HG03442 (cell line): ENCODE results near the gene CHRNB1.
"Not testable (repeated sequence)": the region's sequence is repeated elsewhere in the genome, so short reads cannot be mapped to it uniquely, and the experiment has no call there.

Experiments used
- ATAC-seq: cut with Tn5 transposase; IDR thresholded peaks from one replicate; pipeline ENCODE4 v1.9.1; 2021; ENCODE audit warnings: mild to moderate bottlenecking, moderate library complexity; ENCODE audit not compliant: unreplicated experiment

CHRNB1 gene

DNA sequence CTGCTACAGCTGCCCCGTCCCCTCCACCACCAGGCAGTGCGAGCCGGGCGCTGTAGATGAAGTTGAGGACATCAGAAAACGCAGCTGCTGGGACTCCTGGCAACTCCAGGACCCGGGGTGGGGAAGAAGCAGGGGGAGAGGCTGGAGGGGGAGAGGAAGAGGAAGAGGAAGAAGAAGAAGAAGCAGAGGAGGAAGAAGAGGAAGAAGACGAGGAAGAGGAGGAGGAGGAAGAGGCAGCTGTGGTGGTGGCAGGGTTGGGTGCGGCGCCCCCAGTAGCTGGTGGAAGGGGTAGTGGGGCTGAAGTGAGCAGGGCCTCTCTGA is 21.4 kb downstream of the CHRNB1 start:
- ATAC-seq = no peak

DNA sequence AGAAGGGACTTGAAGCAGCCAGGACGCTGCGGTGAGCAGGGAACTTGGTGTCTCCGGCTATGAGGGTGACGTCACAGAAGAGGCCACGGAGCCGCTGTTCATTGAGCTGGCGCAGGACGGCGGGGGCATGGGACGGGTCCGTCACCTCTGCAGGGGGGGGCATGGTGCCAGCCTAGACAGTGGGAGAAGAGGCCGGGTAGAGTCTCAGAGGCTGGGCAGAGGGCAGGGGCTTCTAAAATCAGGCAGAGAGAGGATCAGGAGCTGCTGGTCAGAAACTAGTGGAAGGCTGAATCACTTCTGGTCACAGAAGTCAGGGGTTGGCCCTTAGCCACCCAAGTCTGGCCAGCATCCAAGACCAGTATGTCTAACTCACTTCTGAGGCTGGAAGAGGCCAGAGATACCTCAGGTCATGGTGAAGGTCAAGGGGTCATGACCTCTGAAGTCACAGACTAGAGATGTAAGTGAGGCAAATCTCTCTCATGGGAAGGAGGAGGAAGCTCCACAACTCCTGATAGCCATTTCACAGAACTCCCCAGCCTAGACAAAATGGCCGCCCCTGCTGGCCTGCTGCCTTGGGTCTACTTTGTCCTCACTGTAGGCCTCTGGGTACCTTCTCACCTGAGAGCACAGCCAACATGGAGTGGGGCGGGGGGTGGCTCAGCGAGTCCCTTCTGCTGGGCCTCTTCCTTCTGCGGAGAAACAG is 21.9 kb downstream of the CHRNB1 start:
- ATAC-seq = no peak

DNA sequence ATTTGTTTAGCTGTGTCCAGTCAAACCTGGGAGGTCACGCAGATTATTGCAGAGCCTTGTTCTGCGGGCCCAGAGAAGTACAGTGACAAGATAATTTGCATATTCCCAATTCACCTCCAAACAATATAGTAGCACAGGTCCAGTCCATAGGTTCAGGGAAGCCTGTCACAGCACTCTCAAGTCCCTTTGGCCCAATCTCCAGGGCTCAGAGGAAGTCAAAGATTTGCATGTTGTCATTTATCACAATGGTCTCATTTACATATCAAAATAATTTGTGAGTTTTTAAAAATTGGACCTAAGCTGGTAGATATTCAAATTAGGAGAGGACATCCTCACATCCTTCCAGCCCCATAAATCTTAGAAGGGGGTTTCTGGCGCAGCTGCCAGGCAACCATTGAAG is 22.6 kb downstream of the CHRNB1 start:
- ATAC-seq = no peak

DNA sequence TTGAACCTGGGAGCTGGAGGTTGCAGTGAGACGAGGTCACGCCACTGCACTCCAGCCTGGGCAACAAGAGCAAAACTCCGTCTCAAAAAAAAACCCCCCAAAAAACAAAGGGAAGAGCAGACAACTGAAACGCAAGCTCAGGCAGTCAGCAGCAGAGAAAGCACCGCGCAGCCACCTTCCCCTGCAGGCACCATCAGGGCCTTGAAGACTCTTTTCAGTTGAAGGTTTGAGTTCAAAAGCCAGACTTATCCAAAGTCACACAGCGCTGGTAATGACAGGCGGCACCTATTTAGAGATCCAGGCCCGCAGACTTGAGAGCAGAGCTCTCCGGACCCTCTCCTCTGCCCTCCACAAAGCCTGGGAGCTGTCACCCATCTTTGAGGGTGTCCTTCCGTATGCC is 23.4 kb downstream of the CHRNB1 start:
- no peak for ATAC-seq

DNA sequence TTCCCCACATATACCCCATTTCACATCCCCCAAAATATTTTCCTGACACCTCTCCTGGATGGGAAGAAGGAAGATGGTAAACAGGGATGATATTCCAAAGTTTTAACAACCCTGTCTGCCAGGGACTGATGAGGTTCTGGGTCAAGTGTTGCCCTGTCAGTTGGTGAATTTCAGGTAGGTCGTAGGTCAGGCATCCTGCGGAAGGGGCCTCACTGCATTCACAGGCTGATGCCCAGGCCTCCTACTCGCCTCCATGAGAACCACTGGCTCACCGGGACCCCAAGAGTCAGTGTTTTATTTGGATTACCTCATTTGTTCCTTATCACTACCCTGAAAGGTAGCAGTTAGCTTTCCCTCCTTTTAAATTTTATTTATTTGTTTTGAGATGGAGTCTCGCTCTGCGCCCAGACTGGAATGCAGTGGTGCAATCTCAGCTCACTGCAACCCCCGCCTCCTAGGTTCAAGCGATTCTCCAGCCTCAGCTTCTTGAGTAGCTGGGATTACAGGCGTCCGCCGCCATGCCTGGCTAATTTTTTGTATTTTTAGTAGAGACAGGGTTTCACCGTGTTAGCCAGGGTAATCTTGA is 24.0 kb downstream of the CHRNB1 start:
- no peak for ATAC-seq

DNA sequence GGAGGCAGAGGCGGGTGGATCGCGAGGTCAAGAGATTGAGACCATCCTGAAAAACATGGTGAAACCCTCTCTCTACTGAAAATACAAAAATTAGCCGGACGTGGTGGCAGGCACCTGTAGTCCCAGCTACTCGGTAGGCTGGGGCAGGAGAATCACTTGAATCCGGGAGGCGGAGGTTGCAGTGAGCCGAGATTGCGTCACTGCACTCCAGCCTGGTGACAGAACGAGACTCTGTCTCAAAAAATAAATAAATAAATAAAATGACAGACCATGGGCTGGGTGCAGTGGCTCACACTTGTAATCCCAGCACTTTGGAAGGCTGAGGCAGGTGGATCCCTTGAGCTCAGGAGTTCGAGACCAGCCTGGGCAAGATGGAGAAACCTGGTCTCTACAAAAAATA is 25.0 kb downstream of the CHRNB1 start:
- ATAC-seq = not testable (repeated sequence)

DNA sequence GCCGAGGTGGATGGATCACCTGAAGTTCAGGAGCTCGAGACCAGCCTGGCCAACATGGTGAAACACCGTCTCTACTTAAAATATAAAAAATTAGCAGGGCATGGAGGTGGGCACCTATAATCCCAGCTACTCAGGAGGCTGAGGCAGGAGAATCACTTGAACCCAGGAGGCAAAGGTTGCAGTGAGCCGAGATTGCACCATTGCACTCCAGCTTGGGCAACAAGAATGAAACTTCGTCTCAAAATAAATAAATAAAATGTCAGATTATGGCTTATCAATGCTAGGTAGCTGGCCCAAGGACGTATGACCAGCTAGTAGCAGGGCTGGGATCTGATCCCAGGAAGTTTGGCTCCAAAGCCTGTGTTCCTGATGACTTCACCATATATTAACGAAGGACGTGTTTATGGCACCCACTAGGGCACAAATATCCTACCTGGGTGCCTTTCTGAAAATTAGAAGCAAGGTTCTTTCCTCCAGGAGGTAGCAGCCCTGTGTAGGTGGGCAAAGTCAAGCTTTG is 25.7 kb downstream of the CHRNB1 start:
- not testable (repeated sequence) for ATAC-seq

DNA sequence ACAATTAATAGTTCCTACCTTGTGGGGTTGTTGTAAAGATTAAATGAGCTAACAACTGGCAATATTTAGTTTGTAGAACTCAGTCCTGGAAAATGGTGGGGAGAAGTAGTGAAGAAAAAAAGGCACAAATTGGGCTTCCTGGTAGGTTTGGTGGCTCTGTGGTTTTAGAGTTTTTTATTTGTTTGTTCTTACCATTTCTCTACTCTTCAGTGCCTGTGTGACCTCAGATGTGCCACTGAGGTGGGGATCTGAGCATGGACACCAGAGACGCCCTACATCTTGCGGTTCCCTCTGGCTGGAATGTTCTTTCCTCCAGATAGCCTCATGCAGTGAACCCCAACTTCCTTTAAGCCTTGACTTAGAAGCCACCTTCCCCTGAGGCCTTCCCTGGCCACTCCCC is 26.9 kb downstream of the CHRNB1 start:
- ATAC-seq = no peak

DNA sequence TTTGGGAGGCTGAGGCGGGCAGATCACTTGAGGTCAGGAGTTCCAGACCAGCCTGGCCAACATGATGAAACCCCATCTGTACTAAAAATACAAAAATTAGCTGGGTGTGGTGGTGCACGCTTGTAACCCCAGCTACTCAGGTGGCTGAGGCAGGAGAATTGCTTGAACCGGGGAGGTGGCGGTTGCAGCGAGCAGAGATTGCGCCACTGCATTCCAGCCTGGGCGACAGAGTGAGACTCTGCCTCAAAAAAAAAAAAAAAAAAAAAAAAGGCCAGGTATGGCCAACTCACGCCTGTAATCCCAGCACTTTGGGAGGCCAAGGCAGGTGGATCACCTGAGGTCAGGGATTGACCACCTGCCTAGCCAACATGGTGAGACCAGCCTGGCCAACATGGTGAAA is 29.9 kb downstream of the CHRNB1 start:
- not testable (repeated sequence) for ATAC-seq

DNA sequence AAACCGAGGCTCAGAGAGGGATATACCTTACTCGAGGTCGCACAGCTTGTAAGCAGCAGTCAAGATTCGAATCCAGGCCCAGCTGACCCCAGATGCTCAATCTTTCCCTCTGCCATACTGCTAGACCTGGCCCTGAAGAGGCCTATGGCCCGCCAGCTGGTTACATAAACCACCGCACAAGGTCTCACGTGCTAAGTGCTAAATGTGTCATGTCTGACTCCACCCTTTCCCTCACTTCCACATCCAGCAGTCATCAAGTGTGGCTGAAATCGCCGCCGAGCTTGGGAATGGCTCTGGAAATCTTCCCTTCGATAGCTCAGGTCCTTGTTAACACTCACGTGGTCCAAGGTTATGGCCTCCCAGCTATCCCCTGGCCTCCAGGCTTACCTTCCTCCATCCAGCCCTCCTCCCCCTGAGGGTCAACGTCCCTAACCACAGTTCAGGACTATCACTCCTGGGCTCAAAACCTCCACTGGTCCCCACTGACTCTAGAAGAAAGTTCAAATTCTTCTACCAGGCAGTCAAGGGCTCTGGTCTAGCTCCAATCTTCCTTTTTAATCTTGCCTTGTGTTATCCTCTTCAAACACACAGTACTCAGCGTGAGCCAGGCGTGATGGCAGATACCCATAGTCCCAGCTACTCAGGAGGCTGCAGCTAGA is 31.0 kb downstream of the CHRNB1 start:
- no peak for ATAC-seq

DNA sequence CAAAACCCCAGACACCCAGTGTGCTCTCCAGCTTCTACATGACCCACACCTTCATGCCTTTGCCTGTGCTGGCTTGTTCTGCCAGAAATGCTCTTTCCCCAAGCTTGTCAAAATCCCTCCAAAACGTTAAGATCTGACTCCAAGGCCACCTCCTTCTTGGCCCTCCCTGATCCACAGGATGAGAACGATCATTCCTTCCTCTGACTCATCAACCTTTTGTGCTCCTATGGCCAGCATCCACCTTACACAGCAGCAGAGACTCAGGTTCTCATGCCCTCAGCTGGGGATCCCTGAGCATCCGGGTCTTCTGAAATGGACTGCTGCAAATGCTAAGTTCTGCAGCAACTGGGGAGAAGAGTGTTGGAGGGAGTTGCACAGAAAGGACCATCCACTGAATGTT is 31.6 kb downstream of the CHRNB1 start:
- no peak for ATAC-seq

DNA sequence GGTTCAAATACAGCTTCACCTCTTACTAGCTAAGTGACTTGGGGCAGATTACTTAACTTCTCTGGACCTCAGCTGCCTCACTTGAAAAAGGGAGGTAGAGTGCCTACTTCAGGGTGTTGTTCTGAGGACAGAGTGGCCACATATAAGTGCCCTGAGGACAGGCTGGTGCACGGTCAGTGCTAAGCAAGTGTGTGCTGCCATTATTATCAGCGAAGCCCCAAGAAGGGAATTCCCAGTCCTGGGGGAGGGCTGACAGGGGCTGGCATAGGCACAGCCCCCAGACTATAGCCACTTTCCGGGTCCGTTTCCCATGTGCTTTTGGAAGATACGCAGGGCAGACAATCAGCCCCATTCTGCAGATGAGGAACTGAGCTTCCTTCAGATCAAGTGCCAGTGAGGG is 32.1 kb downstream of the CHRNB1 start:
- ATAC-seq = no peak

DNA sequence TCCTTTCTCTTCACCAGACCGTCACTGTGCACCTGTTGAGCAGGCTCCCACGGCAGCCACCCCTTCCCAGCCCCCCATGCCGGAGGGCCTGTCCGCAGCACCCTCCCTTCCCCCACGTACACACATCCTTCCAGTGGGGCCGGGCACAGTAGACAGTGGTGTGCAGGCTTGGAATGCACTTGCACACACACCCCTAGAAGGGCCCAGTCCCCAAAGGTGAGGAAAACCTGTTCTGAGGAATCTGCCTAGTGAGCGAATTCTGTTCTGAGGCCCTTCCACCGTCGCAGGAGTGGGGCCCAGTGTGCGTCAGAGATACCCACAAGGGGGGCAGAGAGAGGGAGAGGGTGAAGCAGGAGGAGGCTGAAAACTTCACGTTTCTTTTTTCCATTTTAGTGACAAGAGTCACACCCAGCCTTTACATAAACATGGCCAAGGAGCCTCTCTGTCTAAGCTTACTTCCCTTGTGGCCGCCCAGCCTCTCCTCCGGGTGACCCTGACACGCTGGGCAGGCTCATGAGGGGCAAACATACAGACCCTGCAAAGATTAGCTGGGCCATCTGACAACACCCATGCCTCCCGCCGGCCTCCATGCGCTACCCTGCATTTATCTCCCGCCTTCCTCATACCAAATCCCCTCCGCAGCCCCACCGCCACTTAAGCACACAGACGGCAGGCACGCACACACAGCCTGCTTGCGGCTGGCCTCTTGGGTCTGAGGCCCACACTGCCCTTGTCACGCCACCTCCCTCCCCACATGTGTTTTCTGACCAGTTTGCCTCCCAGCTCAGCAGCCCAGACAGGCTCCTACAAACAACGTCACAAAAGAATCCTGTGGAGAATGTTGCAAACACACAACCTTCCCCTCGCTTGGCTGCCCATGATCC is 32.8 kb downstream of the CHRNB1 start:
- ATAC-seq = no peak

DNA sequence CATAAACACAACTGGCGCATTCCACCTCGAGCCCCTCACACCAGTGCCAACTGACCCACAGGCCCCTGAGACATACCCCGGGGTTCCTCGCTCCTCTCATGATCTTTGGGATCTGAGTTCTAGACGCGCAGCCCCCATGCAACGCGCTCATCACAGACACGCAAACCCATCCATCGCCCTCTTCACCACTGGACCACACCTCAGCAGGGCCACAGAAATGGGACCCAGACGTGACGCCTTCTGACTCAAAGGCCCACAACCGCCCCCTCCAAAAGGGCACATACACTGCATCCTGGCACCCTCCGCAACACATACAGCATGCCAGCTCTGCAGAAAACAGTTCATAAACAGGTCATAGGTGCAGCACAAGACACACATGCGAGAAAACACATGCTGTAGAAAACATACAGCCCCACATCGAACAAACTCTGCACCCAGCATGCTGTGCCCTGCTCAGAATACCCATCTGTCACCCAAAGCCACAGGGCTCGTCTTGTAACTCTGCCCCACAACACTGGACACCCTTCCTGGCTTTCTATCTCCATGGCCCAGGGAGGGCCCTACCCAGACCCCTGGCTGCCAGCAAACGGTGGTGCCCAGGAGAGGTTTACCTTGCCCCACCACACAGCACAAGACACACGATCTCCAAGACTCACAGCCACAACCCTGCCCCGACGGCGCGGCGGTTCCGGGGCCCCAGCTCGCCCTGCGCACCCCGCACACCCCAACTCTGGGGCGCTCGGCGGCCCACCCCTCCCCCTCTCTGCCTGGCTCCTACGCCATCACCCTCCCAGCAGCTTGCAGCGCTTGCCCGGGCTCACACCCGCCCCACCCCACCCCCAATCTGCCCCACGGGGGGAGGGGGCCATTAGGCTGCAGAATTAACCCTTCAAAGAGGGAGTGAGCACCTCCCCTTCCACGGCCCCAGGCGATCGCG is 33.7 kb downstream of the CHRNB1 start:
- no peak for ATAC-seq

DNA sequence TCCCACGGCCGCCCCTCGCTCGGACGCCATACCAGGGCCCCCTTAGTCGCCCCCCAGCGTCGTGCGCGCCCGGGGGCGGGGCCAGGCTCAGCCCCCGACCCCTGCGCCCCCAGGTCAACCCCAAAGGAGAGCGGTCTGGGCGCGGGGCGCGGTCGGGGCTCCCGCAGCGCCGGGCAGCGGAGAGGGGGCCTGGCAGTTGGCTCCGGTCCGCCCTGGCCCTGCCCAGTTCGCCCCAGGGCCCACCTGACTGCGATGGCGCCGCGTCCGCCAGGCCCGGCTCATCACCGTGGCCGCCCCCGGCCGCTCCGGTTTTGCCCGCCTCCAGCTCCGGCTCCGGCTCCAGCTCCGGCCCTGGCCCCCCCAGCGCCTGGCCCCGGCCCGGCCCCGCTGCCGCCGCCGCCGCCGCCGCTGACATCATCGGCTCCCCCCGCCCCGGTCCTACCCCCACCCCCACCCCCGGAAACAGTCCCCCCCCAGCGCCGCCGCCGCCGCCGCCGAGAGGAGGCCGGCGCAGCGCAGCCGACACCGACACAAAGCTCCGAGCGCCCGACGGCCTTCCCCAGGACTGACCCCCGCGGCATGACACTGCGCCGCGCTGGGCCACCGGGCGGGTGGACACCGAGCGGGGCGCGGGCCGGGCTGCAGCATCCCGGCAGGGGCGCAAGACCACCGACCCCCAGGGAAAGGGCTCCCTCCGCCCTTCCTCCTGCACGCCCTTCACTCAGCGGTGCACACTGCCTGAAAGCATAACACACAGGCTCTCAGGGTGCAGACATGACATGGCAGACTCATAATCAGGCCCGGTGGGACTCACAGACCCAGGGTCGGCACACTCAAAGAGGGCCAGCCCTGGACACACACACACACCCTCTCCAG is 34.6 kb downstream of the CHRNB1 start, which contains the start of gene ZBTB4:
TSS of gene ZBTB4 (minus strand) at position 419 of the 876 bp plus-strand sequence. CDS start 12,830 bp downstream, outside the sequence.
- no peak for ATAC-seq

DNA sequence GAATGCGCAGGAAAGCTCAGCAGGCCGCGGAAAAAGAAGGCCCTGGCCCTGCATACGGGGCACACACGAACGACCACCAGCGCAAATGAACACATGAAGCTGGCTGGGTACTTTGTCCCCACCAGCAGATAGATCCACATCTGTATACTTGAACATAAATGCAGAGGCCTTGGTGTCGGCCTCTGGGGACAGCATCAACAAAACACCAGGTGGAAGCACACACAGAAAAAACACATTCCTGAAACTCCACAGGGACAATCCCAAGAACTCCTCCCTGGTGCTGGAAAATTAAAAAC is 35.2 kb downstream of the CHRNB1 start:
- ATAC-seq = no peak

DNA sequence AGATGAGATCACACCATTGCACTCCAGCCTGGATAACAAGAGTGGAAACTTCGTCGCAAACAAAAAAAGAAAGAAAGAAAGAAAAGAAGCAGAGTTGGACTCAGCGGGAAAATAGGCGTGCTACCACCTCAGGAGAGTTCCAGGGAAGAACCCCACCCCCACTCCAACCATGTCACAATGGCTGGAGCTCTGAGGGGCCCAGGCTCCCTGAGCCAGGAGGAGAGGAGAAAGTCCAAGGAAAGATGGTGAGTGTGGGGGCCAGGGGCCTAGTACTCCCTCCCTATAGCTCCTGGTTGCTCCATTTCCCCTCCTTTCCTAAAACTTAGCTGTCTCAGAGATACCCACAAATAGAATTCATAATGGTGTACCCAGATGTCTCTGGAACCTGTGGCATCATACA is 36.4 kb downstream of the CHRNB1 start, which contains the start of gene SLC35G6:
TSS of gene SLC35G6 (plus strand) at position 172 of the 400 bp plus-strand sequence. CDS start at position 243, 71 bp downstream.
- ATAC-seq = not testable (repeated sequence)

DNA sequence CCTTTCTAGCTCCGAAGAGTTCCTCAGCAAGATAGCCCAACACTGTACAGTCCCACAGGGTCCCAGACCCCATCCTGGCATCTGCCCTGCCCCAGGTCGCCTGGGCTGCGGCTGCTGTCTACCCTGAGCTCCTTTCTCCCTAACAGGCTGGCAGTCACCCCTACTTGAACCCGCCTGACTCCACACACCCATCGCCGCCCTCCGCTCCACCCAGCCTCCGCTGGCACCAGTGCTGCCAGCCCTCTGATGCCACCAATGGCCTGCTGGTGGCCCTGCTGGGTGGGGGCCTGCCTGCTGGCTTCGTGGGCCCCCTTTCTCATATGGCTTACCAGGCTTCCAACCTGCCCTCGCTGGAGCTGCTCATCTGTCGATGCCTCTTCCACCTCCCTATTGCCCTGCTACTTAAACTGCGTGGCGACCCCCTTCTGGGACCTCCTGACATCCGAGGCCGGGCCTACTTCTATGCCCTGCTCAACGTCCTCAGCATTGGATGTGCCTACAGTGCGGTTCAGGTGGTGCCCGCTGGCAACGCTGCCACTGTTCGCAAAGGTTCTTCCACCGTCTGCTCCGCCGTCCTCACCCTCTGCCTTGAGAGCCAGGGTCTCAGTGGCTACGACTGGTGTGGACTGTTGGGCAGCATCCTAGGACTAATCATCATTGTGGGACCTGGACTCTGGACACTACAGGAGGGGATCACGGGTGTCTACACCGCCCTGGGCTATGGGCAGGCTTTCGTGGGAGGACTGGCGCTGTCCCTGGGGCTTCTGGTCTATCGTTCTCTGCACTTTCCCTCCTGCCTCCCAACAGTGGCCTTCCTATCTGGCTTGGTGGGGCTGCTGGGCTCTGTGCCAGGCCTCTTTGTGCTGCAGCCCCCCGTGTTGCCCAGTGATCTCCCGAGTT is 37.2 kb downstream of the CHRNB1 start:
- not testable (repeated sequence) for ATAC-seq
